HepG2 (cell line): ENCODE data around the gene PLOD3. TPM values are rescaled to one million over a fixed set of nuclear protein-coding genes. Genes with fewer than 3 reads are reported as not detected.
A peak's percentile ranks its signal among the peaks of the same experiment; 100 is the strongest.

Experiments used
- MLLT10 ChIP-seq: sonication (generic); formaldehyde crosslinking; IDR thresholded peaks from 2 replicates; pipeline ENCODE4 v1.4.0; 2020; ENCODE audit warnings: missing genetic modification reagents
- PAXIP1 ChIP-seq: sonication (generic); formaldehyde crosslinking; conservative IDR thresholded peaks from 2 replicates; pipeline ENCODE4 v1.4.0; 2020; ENCODE audit warnings: mild to moderate bottlenecking, missing genetic modification reagents, moderate library complexity
- SP4 ChIP-seq: sonication (generic); formaldehyde crosslinking; IDR thresholded peaks from 2 replicates; pipeline ENCODE4 v1.8.1; 2023; ENCODE audit warnings: mild to moderate bottlenecking, missing genetic modification reagents
- TCF7L2 ChIP-seq: IDR thresholded peaks from 2 replicates; pipeline ENCODE4 v1.6.1; 2011; ENCODE audit warnings: mild to moderate bottlenecking, low read depth, low read length, moderate library complexity
- YEATS2 ChIP-seq: sonication (generic); formaldehyde crosslinking; IDR thresholded peaks from 2 replicates; pipeline ENCODE4 v1.4.0; 2020; ENCODE audit warnings: missing genetic modification reagents, borderline replicate concordance
- ZNF136 ChIP-seq: sonication (generic); formaldehyde crosslinking; IDR thresholded peaks from 2 replicates; pipeline ENCODE4 v1.8.1; 2022; ENCODE audit warnings: low read depth, mild to moderate bottlenecking, moderate library complexity, missing genetic modification reagents
- ZNF263 ChIP-seq: sonication (generic); formaldehyde crosslinking; IDR thresholded peaks from 2 replicates; pipeline ENCODE4 v1.4.0; 2020; ENCODE audit warnings: missing genetic modification reagents
- ZNF460 ChIP-seq: sonication (generic); formaldehyde crosslinking; IDR thresholded peaks from 2 replicates; pipeline ENCODE4 v1.5.1; 2020; ENCODE audit warnings: missing genetic modification reagents, mild to moderate bottlenecking, borderline replicate concordance
- ZNF609 ChIP-seq: sonication (generic); formaldehyde crosslinking; IDR thresholded peaks from 2 replicates; pipeline ENCODE4 v1.4.0; 2020; ENCODE audit warnings: mild to moderate bottlenecking, missing genetic modification reagents, borderline replicate concordance
- ZNF687 ChIP-seq: sonication (generic); formaldehyde crosslinking; IDR thresholded peaks from 2 replicates; pipeline ENCODE4 v1.5.1; 2020; ENCODE audit warnings: mild to moderate bottlenecking, missing genetic modification reagents, moderate library complexity
- polyA plus RNA-seq, 8 experiments: library from polyadenylated mRNA; depleted of rRNA in 3 of 8; stranded (reverse) in 7 of 8; unstranded in 1 of 8; fragments of >200 nt; fragmentation: Illumina TruSeq in 4 of 8; extraction: Trizol in 4 of 8; gene quantifications; 2 replicates each; pipeline versions ENCODE4 v1.2.1 to v1.2.3, GENCODE V29; 2011 to 2016; ENCODE audit warnings: low read depth in 4 of 8, missing spikeins in 1 of 8, mixed read lengths in 1 of 8; ENCODE audit not compliant: insufficient read depth in 1 of 8
- total RNA-seq, 5 experiments: library from RNA; depleted of rRNA; stranded (reverse); fragments of >200 nt; fragmentation: Illumina TruSeq; extraction: Trizol; gene quantifications; 2 replicates each; pipeline ENCODE4 v1.2.3, GENCODE V29; 2016; ENCODE audit warnings: low read depth in 1 of 5
- TF ChIP-seq, protein P1 (sequence below): sonication (generic); formaldehyde crosslinking; IDR thresholded peaks from 2 replicates; pipeline ENCODE4 v1.5.1; 2020; ENCODE audit warnings: missing genetic modification reagents, mild to moderate bottlenecking, borderline replicate concordance

The PLOD3 gene
- total and polyA plus RNA-seq, 2 of the 13 experiments (the other 11 are each of a cell fraction or from before 2014, with no cell fraction given): 65.8 to 67.4 TPM

DNA sequence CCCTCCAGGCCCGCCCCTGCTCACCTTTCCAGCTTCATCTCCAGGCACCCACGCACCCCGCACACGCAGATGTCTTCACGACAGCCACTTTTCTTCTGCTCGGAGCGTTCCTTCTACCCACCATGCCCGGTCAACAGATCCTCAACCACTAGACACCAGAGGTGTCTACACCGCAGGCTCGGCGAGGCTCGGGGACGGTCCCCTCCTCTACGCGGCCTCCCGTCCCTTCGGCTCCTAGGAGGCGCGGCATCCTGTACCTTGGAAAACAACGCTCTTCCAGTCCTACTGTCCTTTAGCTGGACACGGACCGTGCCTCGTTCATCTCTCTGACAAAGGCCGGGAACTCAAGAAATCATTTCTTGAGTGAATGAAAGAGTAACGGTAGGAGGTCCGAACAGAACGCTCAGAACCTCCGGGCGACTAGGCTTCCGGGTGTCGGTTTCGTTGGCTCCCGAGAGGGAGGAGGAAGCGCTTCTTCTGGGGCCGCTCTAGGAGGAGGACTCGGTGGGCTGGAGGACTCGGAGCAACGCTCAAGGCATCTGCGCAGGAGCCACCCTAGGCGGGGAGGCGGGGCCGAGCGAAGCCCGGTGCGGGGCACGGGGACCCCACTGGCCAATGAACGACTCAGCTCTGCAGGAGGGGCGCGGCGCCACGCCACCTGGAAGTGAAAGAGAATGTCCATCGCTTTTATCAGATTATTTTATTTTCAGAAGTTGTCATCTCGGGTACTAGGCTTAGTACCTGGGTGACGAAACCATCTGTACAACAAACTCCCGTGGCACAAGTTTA is 34.7 kb upstream of the PLOD3 start (continued):
- no peak; the same call in 1 of the 2 replicates for TF ChIP-seq ZNF136 (CRISPR knock-in tag)
- TF ChIP-seq MLLT10 (CRISPR knock-in tag): no peak
- peak; percentile 48 for TF ChIP-seq SP4 (CRISPR knock-in tag)
- peak; percentile 42; the same call in 1 of the 2 replicates for TF ChIP-seq PAXIP1
- TF ChIP-seq ZNF263 (CRISPR knock-in tag): peak; percentile 95
- TF ChIP-seq YEATS2: peak; percentile 82; the same call in 1 of the 2 replicates
- TF ChIP-seq, protein P1, sequence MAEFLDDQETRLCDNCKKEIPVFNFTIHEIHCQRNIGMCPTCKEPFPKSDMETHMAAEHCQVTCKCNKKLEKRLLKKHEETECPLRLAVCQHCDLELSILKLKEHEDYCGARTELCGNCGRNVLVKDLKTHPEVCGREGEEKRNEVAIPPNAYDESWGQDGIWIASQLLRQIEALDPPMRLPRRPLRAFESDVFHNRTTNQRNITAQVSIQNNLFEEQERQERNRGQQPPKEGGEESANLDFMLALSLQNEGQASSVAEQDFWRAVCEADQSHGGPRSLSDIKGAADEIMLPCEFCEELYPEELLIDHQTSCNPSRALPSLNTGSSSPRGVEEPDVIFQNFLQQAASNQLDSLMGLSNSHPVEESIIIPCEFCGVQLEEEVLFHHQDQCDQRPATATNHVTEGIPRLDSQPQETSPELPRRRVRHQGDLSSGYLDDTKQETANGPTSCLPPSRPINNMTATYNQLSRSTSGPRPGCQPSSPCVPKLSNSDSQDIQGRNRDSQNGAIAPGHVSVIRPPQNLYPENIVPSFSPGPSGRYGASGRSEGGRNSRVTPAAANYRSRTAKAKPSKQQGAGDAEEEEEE (CRISPR knock-in tag): 0 out of 2 replicates have a peak, but pooled peaks have one; percentile 83
- no peak for TF ChIP-seq TCF7L2
- TF ChIP-seq ZNF460: 0 out of 2 replicates have a peak, but pooled peaks have one; percentile 7
- peak; percentile 14; the same call in 1 of the 2 replicates for TF ChIP-seq ZNF609 (CRISPR knock-in tag)
- TF ChIP-seq ZNF687 (CRISPR knock-in tag): peak; percentile 72
